OCI-LY3 (cell line): ENCODE results near the gene CHD2.

ENCODE experiments used
- H2AFZ ChIP-seq: fragments of 200-600, 300-600 bp; shearing (Covaris generic); 2 replicates; pipeline ENCODE4 v1.6.0; 2014; ENCODE audit warnings: antibody characterized with exemption, low read depth, low read length
- H3K27ac ChIP-seq: fragments of 200-600, 300-600 bp; sonication (generic); 2 replicates; pipeline ENCODE4 v1.5.1; 2014; ENCODE audit warnings: mild to moderate bottlenecking, low read length, moderate library complexity, mixed read lengths
- H3K27me3 ChIP-seq: fragments of 200-600, 300-600 bp; sonication (generic); 2 replicates; pipeline ENCODE4 v1.6.1; 2014; ENCODE audit warnings: low read depth, low read length, mixed read lengths
- H3K36me3 ChIP-seq: fragments of 200-600, 300-600 bp; sonication (generic); replicated peaks from 2 replicates; pipeline ENCODE3; 2014; ENCODE audit warnings: low read depth, low read length, mixed read lengths
- H3K4me1 ChIP-seq: fragments of 300-600, 200-600 bp; sonication (generic); 2 replicates; pipeline ENCODE4 v1.6.1; 2014; ENCODE audit warnings: low read length, mixed read lengths
- H3K4me2 ChIP-seq: fragments of 200-600, 300-600 bp; sonication (generic); 2 replicates; pipeline ENCODE4 v1.6.1; 2014; ENCODE audit warnings: low read length, mixed read lengths
- H3K4me3 ChIP-seq: fragments of 300-600, 200-600 bp; sonication (generic); 2 replicates; pipeline ENCODE4 v1.5.1; 2014; ENCODE audit warnings: antibody characterized with exemption, mild to moderate bottlenecking, low read length, moderate library complexity
- H3K79me2 ChIP-seq: fragments of 300-600, 200-600 bp; shearing (Covaris generic); 2 replicates; pipeline ENCODE4 v1.6.1; 2014; ENCODE audit warnings: mild to moderate bottlenecking, low read length, mixed read lengths
- H3K9ac ChIP-seq: fragments of 300-600, 200-600 bp; shearing (Covaris generic); 2 replicates; pipeline ENCODE4 v1.6.0; 2014; ENCODE audit warnings: mild to moderate bottlenecking, low read length, moderate library complexity
- H3K9me3 ChIP-seq: fragments of 200-600, 300-600 bp; shearing (Covaris generic); 2 replicates; pipeline ENCODE4 v1.6.1; 2014; ENCODE audit warnings: low read length, mixed read lengths; ENCODE audit not compliant: insufficient read depth
- H4K20me1 ChIP-seq: fragments of 200-600, 300-600 bp; sonication (generic); 2 replicates; pipeline ENCODE4 v1.6.1; 2016; ENCODE audit warnings: low read length, mixed read lengths; ENCODE audit not compliant: insufficient read depth
- EZH2phosphoT487 ChIP-seq: fragments of 200-600 bp; shearing (Covaris generic); IDR thresholded peaks from 2 replicates; pipeline ENCODE4 v1.6.1; 2018; ENCODE audit warnings: antibody characterized with exemption, mixed run types, low read depth
- TF ChIP-seq, protein P1 (sequence below): fragments of 200-600, 300-600 bp; sonication (generic); IDR thresholded peaks from 2 replicates; pipeline ENCODE4 v1.5.1; 2014; ENCODE audit warnings: antibody characterized with exemption, low read length, low read depth

Gene CHD2

DNA sequence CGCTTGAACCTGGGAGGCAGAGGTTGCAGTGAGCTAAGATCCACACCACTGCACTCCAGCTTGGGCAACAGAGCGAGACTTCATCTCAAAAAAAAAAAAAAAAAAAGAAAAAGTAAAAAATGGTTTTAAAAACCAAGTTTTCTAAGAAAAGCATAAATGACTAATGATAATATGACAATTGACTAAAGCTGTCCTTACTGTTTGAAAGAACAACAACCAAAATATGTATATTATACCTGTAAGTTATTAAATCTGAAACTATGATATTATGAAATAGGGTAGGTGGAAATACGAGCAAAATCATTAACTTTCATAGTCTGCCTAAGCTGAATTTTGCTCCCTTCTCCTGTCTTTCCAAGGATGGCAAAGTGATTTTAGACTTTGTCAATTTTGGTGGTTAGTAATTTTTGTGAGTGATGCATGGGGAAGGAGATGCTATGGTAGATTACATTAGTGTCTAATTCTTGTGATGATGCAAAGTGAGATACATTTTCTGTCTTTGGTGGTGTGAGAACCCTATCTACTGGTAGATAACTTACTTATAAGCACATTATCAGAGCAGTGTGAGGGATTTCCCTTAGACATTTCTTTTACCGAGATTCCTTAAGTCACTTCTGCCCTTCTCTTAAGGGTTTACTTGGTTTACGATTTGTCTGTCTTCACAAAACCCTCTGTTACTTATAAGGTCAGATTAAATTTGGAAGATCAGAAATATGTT is 10.6 kb upstream of the CHD2 start:
- H4K20me1 ChIP-seq: peaks cover 15% of the 10 kb centered on the region
- no peak overlapping the region for H2AFZ ChIP-seq
- H3K27ac ChIP-seq: no peak overlapping the region
- peaks cover 21% of the 10 kb centered on the region for H3K4me1 ChIP-seq
- H3K4me2 ChIP-seq: no peak overlapping the region
- TF ChIP-seq, protein P1, sequence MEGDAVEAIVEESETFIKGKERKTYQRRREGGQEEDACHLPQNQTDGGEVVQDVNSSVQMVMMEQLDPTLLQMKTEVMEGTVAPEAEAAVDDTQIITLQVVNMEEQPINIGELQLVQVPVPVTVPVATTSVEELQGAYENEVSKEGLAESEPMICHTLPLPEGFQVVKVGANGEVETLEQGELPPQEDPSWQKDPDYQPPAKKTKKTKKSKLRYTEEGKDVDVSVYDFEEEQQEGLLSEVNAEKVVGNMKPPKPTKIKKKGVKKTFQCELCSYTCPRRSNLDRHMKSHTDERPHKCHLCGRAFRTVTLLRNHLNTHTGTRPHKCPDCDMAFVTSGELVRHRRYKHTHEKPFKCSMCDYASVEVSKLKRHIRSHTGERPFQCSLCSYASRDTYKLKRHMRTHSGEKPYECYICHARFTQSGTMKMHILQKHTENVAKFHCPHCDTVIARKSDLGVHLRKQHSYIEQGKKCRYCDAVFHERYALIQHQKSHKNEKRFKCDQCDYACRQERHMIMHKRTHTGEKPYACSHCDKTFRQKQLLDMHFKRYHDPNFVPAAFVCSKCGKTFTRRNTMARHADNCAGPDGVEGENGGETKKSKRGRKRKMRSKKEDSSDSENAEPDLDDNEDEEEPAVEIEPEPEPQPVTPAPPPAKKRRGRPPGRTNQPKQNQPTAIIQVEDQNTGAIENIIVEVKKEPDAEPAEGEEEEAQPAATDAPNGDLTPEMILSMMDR: no peak
- no peak for TF ChIP-seq EZH2phosphoT487
- H3K36me3 ChIP-seq: peaks cover 89% of the 10 kb centered on the region
- H3K79me2 ChIP-seq: peaks cover 100% of the 10 kb centered on the region
- no peak overlapping the region for H3K9ac ChIP-seq
- H3K4me3 ChIP-seq: no peak overlapping the region
- H3K27me3 ChIP-seq: no peaks in the 10 kb centered on the region
- H3K9me3 ChIP-seq: no peaks in the 10 kb centered on the region

DNA sequence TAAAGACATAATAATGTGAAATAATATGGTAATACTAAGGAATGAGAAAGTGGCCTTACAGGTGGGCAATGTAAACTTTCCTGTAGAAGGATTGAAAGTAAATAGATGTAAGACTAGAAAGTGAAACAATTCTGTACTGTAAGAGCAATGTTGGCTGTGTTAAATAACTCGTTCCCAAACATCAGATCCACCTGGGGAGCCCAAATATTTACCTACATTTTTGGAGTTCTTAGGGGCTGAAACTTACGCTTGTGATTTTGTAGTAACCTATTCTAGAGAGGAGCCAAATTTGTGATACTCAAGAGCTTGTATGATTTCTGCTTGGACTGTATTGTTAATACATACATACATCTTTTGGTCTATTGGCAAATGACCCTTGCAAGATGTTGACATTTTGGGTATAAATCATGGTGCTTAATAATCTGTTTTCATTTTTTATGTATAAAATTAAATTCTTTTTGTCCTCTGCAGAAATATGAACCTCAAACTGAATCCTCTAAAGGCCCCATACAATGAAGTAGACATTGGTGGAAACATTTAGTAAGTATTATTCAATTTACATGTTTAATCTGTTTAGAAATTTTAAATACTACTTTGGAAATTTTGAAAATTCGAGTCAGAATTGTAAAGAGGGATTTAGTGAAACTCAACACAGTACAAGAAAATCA is 8.5 kb upstream of the CHD2 start:
- peaks cover 82% of the 10 kb centered on the region for H3K36me3 ChIP-seq
- H3K9me3 ChIP-seq: no peaks in the 10 kb centered on the region
- no peak overlapping the region for H3K4me2 ChIP-seq
- H3K4me1 ChIP-seq: peaks cover 8% of the 10 kb centered on the region; the same call in 1 of the 2 replicates
- no peak overlapping the region for H2AFZ ChIP-seq
- no peak overlapping the region for H3K4me3 ChIP-seq
- H3K27ac ChIP-seq: no peak overlapping the region
- TF ChIP-seq, protein P1: no peak
- no peak for TF ChIP-seq EZH2phosphoT487
- peaks cover 100% of the 10 kb centered on the region for H3K79me2 ChIP-seq
- H4K20me1 ChIP-seq: peaks cover 17% of the 10 kb centered on the region
- no peaks in the 10 kb centered on the region for H3K27me3 ChIP-seq
- H3K9ac ChIP-seq: no peak overlapping the region

DNA sequence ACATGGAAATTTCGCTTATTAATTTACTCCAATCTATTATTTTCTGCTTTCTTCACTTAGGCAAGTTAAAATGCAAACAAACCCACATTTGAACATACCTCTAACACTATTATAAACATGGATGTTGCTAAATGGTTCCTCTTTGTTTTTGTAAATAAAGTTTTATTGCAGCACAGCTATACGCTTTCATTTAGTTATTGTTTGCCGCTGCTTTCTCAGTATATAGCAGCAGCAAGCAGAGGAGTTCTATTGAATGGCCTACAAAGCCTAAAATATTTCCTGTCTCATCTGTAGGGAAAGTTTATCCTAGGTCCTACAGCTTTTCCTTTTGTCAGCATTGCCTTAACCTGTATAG is 7.9 kb upstream of the CHD2 start:
- H3K4me2 ChIP-seq: no peak overlapping the region
- H2AFZ ChIP-seq: no peak overlapping the region
- no peaks in the 10 kb centered on the region for H3K27me3 ChIP-seq
- H3K4me1 ChIP-seq: peaks cover 4% of the 10 kb centered on the region; the same call in 1 of the 2 replicates
- H3K9me3 ChIP-seq: no peaks in the 10 kb centered on the region
- TF ChIP-seq, protein P1: no peak
- TF ChIP-seq EZH2phosphoT487: no peak
- peaks cover 17% of the 10 kb centered on the region for H4K20me1 ChIP-seq
- H3K36me3 ChIP-seq: peaks cover 82% of the 10 kb centered on the region
- H3K4me3 ChIP-seq: no peak overlapping the region
- no peak overlapping the region for H3K27ac ChIP-seq
- no peak overlapping the region for H3K9ac ChIP-seq
- peaks cover 100% of the 10 kb centered on the region for H3K79me2 ChIP-seq

DNA sequence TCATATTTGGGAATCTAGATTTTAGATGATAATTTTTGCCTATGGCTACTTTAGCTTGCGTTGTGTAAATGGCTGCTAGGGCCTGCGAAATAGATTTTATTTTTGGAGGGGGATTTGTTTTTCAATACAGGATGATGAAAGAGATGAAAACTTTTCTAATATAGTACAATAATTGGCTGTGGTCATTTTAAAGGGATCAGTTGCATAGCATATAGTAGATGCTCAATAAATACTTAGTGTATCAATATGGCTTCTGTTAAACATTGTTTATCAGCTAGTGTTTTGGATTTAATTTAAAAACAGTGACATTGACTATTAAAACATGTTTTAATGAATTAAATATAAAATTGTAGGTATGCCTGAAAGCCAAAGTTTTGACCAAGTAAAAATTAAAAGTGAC is 6.9 kb upstream of the CHD2 start:
- H3K27me3 ChIP-seq: no peaks in the 10 kb centered on the region
- no peak for TF ChIP-seq EZH2phosphoT487
- TF ChIP-seq, protein P1: no peak
- no peak overlapping the region for H3K27ac ChIP-seq
- H2AFZ ChIP-seq: no peak overlapping the region
- 0 out of 2 replicates have a peak, but pooled peaks cover 2% of the 10 kb centered on the region for H3K4me1 ChIP-seq
- peaks cover 83% of the 10 kb centered on the region for H3K36me3 ChIP-seq
- H3K4me3 ChIP-seq: no peak overlapping the region
- H3K79me2 ChIP-seq: peaks cover 100% of the 10 kb centered on the region
- H3K4me2 ChIP-seq: no peak overlapping the region
- H4K20me1 ChIP-seq: peaks cover 17% of the 10 kb centered on the region
- H3K9ac ChIP-seq: no peak overlapping the region
- no peaks in the 10 kb centered on the region for H3K9me3 ChIP-seq
